Adrenal gland (tissue), 12 donors: ENCODE data around the gene TNFAIP8L3. TPM values are rescaled to one million over a fixed set of nuclear protein-coding genes. Genes with fewer than 3 reads are reported as not detected.

Experiments used
- DNase-seq, 7 donors: peaks; one replicate each; pipeline ENCODE4 v3.0.0-alpha.2; 2019 to 2020
- H3K27ac ChIP-seq, 5 donors: fragments of 200-600 bp; sonication (generic) in 4 of 5; 1 replicate in 3 of 5; 2 replicates in 2 of 5; pipeline versions ENCODE4 v1.5.1 to v1.8.0; 2016 to 2020; ENCODE audit warnings: mild to moderate bottlenecking in 1 of 5
- H3K27me3 ChIP-seq: fragments of 200-600 bp; 2 replicates; pipeline ENCODE4 v1.8.0; 2021
- H3K36me3 ChIP-seq, 2 donors: fragments of 200-600 bp; replicated peaks in 1 of 2; 1 replicate in 1 of 2; 2 replicates in 1 of 2; pipeline versions ENCODE4 v1.5.1 to v1.8.0; 2018 to 2022
- H3K4me1 ChIP-seq, 2 donors: fragments of 200-600 bp; replicated peaks in 1 of 2; 1 replicate in 1 of 2; 2 replicates in 1 of 2; pipeline versions ENCODE4 v1.5.1 to v1.8.0; 2018 to 2021
- H3K4me3 ChIP-seq, 4 donors: fragments of 200-600 bp; sonication (generic) in 3 of 4; one replicate each; pipeline ENCODE4 v1.5.1; 2016 to 2018
- H3K9me3 ChIP-seq, 3 donors: fragments of 200-600 bp; sonication (generic) in 1 of 3; replicated peaks in 1 of 3; 1 replicate in 2 of 3; 2 replicates in 1 of 3; pipeline versions ENCODE4 v1.5.1 to v1.8.0; 2016 to 2021
- POLR2A ChIP-seq, 2 donors: fragments of 450-650 bp; IDR thresholded peaks; one replicate each; pipeline ENCODE4 v1.6.1; 2017; ENCODE audit warnings: antibody characterized with exemption in 2 of 2, mild to moderate bottlenecking in 2 of 2, moderate library complexity in 1 of 2
- WGBS, 4 donors: extraction: QIAGEN DNeasy Blood & Tissue Kit in 2 of 4; methylation state at CpG; one replicate each; pipeline versions ENCODE4 v1.1.5 to v1.1.7; 2013 to 2017; 5-methylcytosine and 5-hydroxymethylcytosine counted together
- intact Hi-C, 2 donors: fragments of 100-400 bp; cut with DNase I; formaldehyde crosslinking; loops; one replicate each; pipeline versions ENCODE4 v1.14.1 to v1.15.0; 2022 to 2023
- polyA plus RNA-seq, 3 donors: library from polyadenylated mRNA; stranded (reverse); fragments of 200-250 nt in 2 of 3; fragments of 350-450 nt in 1 of 3; fragmentation: Illumina TruSeq in 1 of 3; extraction: RNeasy Lipid Tissue Mini Kit (QIAGEN cat#74804) in 1 of 3; gene quantifications; one replicate each; pipeline ENCODE4 v1.2.3, GENCODE V29; 2013 to 2014
- total RNA-seq, 9 donors: library from RNA; depleted of rRNA in 4 of 9; stranded (reverse); fragments of >200 nt in 4 of 9; fragments of 120-200 nt in 1 of 9; fragmentation: NEBNext Ultra II Directional in 1 of 9; extraction: Animal tissue kit (Norgen Biotek cat#: 25700) in 1 of 9; gene quantifications; one replicate each; pipeline versions ENCODE4 v1.1.0 to v1.2.4, GENCODE V29; 2013 to 2023
- TF ChIP-seq, protein P1 (sequence below), 6 experiments: fragments of 450-650 bp in 4 of 6; fragments of 200-600 bp in 2 of 6; sonication (generic) in 1 of 6; IDR thresholded peaks; 1 replicate in 5 of 6; 2 replicates in 1 of 6; pipeline versions ENCODE4 v1.5.1 to v1.8.0; 2016 to 2021; ENCODE audit warnings: antibody characterized with exemption in 6 of 6, mild to moderate bottlenecking in 2 of 6, moderate library complexity in 1 of 6
- donor health status: healthy with polysubstance abuse.
- donor health status: Bipolar disorder and iron deficiency.
- donor health status: DM: yes; HTN: yes; CAD: no.
- donor health status: DM: no; HTN: no; CAD: no.
- donor health status: DM: no; HTN: no; CAD: no.
- donor health status: DM: yes; HTN: yes; CAD: no.

TNFAIP8L3 gene
- total and polyA plus RNA-seq, 12 donors = 1.1 to 9.5 (median 3.7) TPM

DNA sequence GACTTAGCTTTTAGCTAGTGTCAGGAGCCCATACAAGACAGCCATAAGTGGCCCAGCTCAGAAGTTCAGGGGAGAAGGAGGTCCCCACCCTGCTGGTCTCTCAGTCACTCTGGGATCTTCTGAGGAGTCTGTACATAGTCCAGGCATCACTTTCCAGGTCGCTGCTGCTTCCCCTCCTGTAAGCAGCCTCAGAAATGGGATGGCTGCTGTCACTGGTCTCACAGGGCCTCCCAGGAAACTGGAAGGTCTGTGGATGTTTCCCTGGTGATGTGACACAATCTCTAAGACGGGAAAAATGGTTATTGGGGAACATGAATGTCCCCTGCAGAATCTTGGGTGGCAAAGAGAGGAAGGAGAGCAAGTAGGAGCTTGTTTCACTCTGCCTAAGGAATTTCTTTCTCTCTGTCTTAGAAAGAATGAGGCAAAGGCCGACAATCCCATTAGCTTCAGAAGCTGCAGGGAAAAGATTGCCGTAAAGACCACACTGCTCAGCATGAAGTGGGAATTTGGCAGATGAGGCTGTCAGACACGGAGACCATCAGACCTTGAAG, 43.2 kb upstream of the TNFAIP8L3 start:
- Histone ChIP-seq H3K27ac (no peak overlapping the region), H3K4me3 (no peak overlapping the region), H3K9me3 (no peaks in the 10 kb centered on the region), H3K36me3 (no peaks in the 10 kb centered on the region), H3K27me3 (no peaks in the 10 kb centered on the region), H3K4me1 (peaks cover 0 to 13% of the 10 kb centered on the region in 2 donors)
- TF ChIP-seq, protein P1, sequence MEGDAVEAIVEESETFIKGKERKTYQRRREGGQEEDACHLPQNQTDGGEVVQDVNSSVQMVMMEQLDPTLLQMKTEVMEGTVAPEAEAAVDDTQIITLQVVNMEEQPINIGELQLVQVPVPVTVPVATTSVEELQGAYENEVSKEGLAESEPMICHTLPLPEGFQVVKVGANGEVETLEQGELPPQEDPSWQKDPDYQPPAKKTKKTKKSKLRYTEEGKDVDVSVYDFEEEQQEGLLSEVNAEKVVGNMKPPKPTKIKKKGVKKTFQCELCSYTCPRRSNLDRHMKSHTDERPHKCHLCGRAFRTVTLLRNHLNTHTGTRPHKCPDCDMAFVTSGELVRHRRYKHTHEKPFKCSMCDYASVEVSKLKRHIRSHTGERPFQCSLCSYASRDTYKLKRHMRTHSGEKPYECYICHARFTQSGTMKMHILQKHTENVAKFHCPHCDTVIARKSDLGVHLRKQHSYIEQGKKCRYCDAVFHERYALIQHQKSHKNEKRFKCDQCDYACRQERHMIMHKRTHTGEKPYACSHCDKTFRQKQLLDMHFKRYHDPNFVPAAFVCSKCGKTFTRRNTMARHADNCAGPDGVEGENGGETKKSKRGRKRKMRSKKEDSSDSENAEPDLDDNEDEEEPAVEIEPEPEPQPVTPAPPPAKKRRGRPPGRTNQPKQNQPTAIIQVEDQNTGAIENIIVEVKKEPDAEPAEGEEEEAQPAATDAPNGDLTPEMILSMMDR (IDR thresholded peaks at IDR 0.05) = no peak
- no peak for TF ChIP-seq POLR2A (IDR thresholded peaks at IDR 0.05)
- no peak for DNase-seq
- intact Hi-C loops = no loop called here
- WGBS, 4 donors = 59 to 70% (median 68%) methylated on average over 5 of the region's 5 CpGs

DNA sequence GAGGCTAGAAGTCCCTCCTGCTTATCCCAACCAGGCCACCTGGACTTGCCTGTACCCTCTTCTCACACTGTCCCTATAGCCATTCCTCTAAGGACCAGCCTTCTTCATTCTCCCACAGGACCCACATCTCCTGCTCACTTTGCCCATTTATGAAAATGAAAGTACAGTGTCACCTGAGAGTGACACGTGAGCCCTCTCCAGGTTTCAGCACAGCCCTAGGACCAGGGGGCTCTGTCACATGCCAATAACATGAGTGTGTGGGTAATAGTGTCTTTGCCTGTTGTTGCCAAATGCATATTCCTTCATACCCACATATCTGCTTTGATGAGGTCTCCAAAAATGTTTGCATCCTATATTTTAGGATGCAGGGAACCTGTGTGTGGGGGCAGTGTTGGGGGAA, 42.3 kb upstream of the TNFAIP8L3 start:
- H3K9me3 ChIP-seq = no peaks in the 10 kb centered on the region
- no peak overlapping the region for H3K27ac ChIP-seq
- no peak for DNase-seq
- H3K4me3 ChIP-seq = no peak overlapping the region
- H3K27me3 ChIP-seq = no peaks in the 10 kb centered on the region
- TF ChIP-seq, protein P1 (IDR thresholded peaks at IDR 0.05) = no peak
- no peaks in the 10 kb centered on the region for H3K36me3 ChIP-seq
- intact Hi-C loops = no loop called here
- peaks cover 0 to 14% of the 10 kb centered on the region in 2 donors for H3K4me1 ChIP-seq
- 62 to 81% (median 72%) methylated on average over 1 of the region's 1 CpG for WGBS, 4 donors

DNA sequence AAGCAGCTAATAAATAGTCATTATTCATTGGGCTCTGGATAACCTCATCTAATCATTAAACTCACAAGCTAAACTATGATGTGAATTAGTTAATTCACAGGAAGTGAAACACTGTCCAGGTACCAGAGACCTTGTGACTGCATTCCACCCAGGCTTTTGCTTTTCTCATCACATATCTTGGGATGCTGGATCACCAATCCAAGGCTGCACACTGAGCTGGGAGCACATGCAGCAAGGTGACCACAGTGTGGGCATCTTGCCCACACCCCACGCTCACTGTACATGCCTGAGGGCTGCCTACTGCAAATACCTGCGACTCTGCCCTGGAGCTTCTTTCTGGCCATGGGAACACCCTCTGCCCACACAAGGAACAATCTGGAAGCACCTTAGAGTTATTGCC, 40.6 kb upstream of the TNFAIP8L3 start:
- TF ChIP-seq POLR2A (IDR thresholded peaks at IDR 0.05) = no peak
- TF ChIP-seq, protein P1 (IDR thresholded peaks at IDR 0.05) = no peak
- intact Hi-C loops = no loop called here

DNA sequence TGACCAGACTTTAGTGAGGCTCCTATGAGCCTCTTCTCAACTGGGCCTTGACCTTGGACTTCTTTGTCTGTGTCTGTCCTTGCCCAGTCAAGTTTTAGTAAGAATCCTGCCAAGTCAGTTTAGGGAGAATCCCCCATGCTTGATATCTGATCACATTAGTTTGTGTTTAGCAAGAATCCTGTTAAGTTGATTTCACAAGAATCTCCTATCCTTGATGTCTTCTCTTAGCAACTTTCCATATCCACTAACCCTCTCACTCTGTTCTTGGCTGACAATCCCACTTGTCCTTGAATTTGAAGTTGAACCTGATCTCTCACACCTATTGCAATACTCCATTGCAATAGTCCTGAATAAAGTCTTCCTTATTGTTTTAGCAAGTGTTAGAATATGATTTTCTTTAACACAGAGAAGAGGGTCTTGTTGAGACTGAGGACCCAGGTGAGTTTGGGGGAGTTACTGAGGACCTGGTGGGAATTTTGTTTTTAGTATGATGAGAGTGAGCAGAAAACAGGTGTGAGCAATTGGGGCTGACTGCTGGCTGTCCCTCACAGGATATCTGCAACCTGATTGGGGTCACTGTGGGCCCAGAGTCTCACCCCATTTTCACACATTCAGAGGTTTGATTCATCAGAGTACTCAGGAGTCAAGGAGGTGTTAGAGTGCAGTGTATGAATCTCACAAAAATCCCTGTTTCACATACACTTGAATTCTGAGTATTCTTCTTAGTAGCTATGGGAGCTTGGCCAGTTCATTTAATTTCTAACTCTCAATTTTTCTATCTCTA, 39.9 kb upstream of the TNFAIP8L3 start:
- Histone ChIP-seq H3K36me3 (no peaks in the 10 kb centered on the region), H3K4me3 (no peak overlapping the region), H3K9me3 (no peaks in the 10 kb centered on the region), H3K27ac (no peak overlapping the region), H3K4me1 (peaks cover 0 to 14% of the 10 kb centered on the region in 2 donors), H3K27me3 (no peaks in the 10 kb centered on the region)
- TF ChIP-seq, protein P1 (IDR thresholded peaks at IDR 0.05) = no peak
- TF ChIP-seq POLR2A (IDR thresholded peaks at IDR 0.05) = no peak
- intact Hi-C loops = no loop called here
- DNase-seq = no peak

More for the DNA sequence above, 40.6 kb upstream of the TNFAIP8L3 start:
- H3K9me3 ChIP-seq = no peaks in the 10 kb centered on the region
- 63 to 100% (median 99%) methylated on average over 1 to 2 of the region's 2 CpGs for WGBS, 4 donors
- no peaks in the 10 kb centered on the region for H3K27me3 ChIP-seq
- DNase-seq = no peak
- no peak overlapping the region for H3K4me3 ChIP-seq
- peaks cover 0 to 14% of the 10 kb centered on the region in 2 donors for H3K4me1 ChIP-seq
- no peaks in the 10 kb centered on the region for H3K36me3 ChIP-seq
- no peak overlapping the region for H3K27ac ChIP-seq
